Activated naive CD4-positive, alpha-beta T cell treated with anti-CD3 and anti-CD28 coated beads, Interleukin-2, amount 50 U/mL, for 16 hours (primary cell): ENCODE results near the gene SPAG16.

Experiments
- DNase-seq: peaks from one replicate; pipeline ENCODE4 v3.0.0-alpha.2; 2020

Gene SPAG16

DNA sequence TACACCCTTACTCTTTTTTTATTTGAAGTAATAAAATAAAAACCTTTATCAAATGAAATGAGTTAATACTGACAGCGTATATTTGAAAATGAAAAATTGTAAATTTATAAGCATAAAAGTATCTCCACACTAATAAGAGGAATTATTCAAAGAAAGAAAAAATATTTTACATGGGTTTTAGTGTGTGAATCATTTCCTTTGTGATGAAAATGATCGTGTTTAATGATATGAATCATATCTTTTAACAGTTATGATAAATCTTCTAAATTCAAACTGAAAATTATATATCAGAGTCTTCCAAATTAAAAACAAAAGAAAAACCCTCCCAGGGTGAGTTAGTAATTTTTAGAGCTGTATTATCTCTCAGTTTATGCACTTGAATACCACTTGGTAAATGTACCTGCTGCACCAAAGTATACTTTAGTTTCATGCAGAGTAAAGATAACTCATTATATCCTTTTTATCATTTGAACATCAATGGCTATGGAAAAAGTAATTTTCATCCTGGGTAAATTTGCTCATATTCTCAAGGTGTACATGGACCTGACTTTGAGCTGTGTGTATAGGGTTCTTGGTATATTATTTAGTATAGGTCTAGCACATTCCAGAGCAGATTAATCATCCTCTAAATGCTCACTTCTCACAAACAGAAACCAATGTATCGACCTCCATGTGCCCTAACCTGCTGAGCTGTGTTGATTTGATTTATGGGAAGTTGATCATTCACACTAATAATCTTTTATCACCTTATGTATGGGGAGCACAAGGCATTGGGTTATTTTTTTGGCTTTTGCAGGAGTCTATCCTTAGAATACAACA lies 1027.9 kb downstream of the SPAG16 start:
- no peak for DNase-seq

DNA sequence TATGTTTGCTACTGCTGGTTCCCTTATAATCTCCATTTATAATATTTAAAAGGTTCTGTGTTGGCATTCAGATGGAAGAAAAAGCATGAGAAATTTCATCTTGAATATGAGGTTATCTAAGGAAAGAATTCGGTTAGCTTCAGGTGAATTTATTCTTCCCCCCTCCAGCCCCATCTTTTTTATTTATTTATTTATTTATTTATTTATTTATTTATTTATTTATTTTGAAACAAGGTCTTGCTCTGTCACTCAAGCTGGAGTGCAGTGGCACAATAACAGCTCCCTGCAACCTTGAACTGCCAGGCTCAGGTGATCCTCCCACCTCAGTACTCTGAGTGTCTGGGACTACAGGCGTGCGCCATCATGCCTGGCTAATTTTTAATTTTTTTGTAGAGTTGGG lies 1031.1 kb downstream of the SPAG16 start:
- DNase-seq = no peak

DNA sequence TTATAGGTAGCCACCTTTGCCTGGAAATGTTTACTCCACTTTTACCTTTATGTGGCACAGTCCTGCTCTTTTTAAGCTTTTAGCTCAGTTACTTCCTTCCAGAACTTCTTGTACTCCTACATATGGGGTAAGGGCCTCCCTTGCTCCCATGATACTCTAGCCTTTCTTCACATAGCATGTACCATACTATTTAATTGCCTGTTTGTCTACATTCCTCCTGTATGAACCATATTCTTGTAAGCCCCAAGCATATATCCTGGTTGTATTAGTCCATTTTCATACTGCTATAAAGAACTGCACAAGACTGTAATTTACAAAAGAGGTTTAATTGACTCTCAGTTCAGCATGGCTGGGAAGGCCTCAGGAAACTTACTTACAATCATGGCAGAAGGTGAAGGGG lies 1035.9 kb downstream of the SPAG16 start:
- no peak for DNase-seq

DNA sequence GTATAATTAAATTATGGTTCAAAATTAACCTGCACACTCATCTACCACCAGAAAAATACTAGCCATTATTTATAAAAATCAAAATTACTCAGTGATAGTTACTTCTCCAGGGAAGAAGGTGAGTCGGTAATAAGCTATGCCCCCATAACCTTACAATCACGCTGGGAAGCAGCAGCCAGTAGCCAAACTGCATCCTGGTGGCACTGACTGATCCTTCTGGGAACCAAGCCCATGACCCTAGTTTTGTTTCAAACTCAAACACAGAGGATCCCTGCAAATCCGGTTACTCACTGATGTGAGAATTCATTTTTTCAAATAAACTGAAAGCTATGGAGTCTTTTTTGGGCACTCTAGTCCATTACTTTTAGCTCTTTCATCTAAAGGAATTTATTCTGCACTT lies 1038.4 kb downstream of the SPAG16 start:
- DNase-seq = no peak

DNA sequence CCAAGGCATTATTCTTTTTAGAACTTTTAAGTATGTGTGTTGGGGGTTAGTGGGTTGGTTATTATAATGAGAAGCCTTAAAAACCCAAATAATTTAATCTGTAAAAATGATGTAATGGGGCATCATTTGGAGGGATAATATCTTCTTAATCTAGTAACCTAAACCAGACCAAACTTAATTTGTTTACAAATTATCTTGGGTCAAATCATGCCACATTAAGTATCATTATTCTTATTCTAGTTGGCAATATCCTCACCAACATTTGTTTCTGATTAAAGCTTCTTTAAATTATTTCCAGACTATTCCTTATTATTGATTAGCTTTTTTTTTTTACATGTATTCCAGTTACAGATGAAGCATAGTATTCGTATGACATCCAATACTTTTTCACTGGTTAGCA lies 1041.1 kb downstream of the SPAG16 start:
- no peak for DNase-seq

DNA sequence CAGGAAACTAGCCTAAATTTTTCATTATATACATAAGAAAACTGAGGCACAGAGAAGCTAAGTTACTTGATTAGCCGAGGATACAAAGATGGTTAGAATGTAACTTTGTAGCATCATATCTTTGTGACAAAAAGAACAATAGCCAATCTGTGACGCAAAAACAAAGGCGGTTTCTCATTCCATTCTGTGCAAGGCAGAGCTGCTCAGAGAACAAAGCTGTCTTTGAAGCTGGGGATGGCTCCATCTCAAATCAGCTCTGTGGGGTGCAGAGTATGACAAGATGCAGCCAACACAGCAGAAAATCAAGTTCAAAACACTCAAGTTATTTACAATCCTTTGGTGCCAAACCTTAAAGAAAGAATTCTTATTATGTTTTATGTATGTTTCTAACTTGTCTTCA lies 1044.7 kb downstream of the SPAG16 start:
- no peak for DNase-seq

DNA sequence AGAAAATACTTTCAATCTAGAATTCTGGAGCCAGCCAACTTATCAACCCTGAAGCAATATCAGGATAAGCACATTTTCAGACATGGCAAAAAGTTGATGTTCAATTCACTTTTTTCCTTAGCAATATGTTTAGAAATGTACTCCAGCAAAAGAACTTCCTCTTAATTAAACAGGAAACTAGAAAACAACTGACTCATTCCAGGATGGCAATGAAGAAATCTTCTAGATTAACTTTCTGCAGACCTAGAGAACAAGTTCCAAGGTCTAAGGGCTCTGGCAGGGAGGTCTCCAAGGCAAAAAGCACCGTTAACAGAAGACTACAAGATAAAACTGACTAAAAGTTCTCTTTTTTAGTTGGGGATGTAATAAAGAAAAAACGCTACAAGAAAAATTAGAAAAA lies 1057.4 kb downstream of the SPAG16 start:
- DNase-seq = no peak

DNA sequence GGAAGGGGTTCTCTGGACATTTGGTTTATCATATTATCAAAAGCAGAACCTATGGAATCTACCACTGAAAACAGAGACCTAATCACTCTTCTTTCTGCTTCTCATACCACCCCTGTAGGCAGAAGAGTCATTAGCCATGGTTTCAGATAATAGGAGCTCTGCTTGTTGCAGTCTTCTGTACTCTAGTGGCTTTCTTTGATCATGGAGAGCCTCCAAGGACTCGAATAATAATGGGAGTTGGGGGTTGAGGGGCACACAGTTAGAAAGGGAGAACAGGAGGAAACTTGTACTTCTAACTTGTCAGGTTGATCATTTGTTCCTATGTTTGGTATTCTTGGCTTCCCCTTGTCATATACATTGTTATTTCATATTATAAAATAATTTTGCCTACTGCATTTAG lies 1074.2 kb downstream of the SPAG16 start:
- DNase-seq = no peak

DNA sequence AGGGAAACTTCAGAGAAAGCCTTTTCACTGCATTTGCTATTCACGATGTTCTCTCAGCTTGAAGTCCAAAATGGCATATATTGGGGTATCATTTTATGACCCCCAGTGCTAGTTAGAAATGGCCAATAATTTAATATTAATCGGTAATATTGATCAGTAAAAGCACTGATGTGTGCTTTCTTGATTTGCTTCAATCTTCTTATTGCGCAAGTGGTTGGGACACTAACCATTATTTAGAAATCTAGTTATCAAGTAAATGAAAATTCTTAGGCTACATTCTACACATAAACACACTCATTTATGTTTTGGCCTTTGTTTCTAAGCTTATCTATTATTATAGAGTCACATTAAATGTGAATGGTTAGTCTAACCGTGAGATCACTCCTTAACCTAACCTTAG lies 1076.9 kb downstream of the SPAG16 start:
- DNase-seq = no peak

DNA sequence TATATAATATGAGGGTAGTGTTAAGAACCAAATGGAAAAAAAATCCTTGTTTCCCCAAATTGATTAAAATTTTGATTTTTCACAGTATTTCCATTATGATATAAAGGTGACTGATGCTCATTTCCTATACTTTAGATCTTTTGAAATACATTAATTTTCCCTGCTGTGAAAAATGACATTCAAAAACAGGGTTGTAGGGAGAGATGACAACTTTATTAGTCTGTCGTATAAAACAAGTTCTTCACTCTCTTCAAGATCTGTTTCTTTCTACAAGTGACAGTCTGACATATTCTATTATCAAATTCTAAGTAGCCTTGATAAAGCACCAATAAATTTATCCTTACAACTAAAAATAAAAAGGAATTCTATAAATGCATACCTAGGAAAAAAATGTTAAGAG lies 1081.3 kb downstream of the SPAG16 start:
- DNase-seq = no peak

DNA sequence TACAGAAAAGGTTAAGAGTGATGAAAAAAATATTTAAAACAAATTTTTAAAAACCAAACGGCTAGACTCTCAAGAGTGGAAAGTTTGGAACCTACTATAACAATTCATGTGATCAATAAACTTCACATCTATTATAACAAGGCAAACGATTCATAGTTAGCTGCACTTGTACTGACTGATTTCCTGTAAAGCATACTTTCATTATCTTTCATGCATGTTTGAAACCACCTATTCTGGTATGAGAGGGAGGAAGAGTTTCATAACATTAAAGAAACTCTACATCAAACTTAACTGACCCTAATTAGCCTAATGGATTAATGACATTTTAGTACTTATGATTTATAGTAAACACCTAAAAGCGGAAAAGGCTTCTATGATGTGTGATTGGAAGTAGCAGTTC lies 1082.9 kb downstream of the SPAG16 start:
- no peak for DNase-seq

DNA sequence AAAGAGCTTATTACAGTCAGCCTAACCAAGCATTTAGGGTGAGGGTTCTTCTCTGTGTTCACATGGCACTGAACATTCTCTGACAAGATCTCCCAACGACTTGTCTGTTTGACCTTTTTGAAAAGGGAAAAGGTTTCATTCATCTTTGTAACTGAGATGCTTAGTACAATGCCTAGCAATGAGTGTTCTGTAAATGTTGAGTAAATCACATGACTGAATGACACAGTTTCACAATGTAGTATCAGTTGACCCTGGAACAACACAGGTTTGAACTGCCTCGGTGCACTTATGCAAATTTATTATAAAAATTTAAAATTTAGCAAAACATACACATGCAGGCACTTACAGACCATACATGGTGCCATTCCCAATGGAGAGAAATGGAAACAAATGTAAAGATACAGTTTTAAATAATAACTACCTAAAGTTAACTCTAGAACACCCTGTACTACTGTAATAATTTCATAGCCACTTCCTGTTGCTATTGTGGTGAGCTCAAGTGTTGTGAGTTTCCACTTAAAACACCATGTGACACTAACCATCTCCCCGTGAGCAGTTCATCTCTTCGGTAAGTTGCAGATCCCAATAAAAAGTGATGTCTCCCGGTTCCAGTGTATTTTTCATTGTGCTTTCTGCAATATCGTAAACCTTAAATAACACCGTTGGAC lies 1092.5 kb downstream of the SPAG16 start:
- no peak for DNase-seq

DNA sequence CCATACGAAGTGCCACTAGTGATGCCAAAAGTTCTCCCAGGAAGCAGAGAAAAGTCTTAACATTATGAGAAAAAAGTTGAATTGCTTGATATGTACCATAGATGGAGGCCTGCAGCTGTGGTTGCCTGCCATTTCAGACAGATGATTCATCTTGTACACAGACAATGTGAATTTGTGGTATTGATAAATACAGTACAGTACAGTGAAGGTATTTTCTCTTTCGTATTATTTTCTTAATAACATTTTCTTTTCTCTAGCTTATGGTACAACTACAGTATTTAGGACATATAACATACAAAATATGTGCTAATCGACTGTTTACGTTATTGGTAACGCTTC lies 1093.0 kb downstream of the SPAG16 start:
- no peak for DNase-seq

DNA sequence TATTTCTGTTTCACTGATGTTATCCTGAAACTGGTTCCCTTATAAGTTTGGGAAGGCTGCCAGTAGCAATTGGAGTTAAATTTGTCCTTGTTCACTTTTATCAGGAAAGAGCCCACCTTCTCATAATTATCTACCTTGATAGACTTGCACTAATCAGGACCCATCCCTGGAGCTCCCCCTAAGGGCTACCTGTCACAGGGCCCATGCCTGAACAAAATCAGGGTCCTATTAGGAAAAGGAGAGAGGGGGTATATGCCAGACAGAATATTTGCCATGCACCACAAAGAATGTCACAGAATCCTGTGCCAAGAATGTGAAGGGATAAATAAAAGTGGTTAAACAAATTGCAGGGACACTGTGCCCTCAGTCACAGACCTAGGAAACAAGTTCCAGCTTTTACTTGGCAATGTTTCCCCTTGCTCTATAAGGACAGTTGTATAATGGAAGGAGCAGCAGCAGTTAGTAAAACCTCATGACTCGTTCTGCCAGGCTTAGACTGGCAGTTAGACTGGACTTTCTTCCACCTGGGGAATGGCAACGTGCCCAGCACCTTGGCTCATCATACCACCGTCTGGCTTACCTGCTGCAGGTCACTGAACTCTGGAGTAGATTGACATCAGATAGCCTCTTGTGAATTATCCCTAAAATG lies 1094.3 kb downstream of the SPAG16 start:
- DNase-seq = no peak

DNA sequence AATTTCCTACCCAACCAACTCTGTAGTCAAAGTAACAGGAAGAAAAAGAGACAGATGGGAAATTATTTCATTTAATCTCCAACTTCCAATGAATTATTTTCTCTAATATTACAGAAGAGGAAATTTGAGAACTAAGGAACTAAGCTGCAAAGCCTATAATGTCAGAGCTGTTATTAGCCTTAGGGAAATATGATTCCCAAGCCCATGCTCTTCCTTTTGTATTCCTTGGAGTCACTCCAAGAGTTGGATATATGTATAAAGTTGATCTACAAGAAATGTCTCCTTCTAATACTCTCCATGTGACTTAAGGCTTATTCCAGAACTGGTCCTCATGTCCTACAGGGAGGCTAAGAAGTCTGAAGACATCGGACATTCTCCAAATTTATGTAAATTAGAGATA lies 1095.0 kb downstream of the SPAG16 start:
- no peak for DNase-seq

DNA sequence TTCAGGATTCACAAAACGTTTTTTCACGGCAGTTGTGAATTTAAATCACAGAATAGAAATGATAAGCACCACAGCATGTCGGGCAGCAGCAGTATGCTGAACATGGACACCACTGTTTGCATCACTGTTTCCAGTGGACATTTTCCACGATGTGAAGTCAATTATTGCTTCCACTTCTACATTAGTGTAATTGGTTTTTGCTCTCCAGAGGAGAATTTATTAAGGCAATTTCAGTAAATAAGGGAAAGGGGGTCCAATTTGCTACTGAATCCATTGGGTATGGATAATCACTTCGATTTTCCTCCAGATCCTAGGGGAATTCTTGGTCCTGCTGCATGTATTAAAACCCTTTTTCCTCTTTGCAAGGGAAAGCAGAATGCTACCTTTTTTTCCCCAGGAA lies 1096.4 kb downstream of the SPAG16 start:
- no peak for DNase-seq

DNA sequence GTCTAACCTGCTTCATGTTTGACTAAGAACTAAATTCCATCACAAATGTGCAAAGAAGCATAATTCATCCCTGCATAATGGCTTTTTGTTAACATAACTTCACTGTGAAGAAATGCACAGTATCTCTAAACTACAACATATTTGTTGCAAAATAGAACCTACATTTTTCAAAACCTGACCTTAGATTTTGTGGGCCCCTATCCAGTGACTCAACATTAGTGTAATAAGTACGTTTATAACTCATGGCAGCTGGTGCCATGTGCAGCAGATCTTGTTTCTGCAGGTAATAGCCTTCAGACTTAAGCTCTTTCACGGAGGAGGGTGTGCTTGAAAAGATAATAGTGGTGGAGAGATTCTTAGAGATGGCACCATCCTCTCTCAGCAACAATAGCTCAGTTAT lies 1098.0 kb downstream of the SPAG16 start:
- DNase-seq = no peak

DNA sequence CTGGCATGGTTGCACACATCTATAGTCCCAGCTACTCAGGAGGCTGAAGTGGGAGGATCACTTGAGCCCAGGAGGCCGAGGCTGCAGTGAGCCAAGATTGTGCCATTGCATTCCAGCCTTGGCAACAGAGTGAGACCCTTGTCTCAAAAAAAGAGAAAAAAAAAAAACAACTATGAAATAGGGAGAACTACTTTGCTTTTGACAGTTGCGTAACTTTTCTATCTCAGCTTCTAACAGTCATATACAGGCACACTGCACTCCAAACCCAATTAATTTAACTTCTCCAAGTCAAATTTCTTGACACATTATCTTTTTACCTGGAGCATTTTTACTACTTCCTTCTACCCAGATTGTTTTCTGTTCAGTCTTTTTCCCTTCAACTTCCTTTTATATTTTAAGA lies 1102.5 kb downstream of the SPAG16 start:
- DNase-seq = no peak

DNA sequence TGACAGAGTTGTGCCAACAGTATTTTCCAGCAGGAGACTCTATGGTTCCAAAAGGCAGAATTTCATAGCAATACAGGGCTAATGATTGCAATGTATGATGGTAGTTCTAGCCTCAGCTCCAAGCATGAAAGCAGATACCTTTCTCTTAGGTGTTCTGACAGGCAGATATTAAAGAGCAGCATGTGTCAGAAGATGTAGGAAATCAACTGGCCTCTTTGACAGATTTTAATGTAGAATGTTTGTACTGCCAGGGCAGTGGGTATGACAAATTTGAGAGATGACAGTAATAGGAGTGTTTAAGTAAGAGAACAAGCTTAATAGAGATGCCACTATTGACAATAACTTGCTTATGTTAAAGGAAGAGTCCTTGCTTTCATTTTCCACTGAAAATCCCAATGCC lies 1105.1 kb downstream of the SPAG16 start:
- no peak for DNase-seq

DNA sequence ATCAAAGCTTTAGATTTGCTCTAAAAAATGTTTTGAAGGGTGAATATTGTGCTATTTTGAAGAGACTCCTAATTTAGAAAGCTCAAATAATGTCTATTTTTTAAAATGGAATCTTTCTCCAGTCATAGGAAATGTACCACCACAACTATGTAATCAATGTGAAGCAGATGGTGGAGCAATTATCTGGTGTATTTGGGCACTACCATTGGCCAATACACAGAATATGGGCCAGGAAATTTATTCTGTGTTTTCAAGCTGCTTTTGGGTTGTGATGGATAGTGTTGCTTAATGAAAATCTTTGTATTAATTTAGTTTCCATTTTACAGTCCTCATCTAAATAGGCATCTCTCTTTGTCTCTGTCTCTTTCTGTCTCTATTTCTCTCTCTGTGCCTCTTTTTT lies 1109.5 kb downstream of the SPAG16 start:
- no peak for DNase-seq

DNA sequence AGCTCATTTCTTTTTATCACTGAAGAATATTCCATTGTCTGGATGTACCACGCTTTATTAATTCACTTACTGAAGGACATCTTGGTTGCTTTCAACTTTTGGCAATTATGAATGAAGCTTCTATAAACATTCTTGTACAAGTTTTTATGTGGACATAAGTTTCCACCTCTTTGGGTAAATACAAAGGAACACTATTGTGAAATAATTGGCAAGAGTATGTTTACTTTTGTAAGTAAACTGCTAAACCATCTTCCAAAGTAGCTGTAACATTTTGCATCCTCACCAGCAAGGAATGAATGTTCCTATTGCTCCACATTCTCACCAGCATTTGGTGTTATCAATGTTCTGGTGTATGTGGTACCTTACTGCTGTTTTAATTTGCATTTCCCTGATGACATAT lies 1110.8 kb downstream of the SPAG16 start:
- no peak for DNase-seq

DNA sequence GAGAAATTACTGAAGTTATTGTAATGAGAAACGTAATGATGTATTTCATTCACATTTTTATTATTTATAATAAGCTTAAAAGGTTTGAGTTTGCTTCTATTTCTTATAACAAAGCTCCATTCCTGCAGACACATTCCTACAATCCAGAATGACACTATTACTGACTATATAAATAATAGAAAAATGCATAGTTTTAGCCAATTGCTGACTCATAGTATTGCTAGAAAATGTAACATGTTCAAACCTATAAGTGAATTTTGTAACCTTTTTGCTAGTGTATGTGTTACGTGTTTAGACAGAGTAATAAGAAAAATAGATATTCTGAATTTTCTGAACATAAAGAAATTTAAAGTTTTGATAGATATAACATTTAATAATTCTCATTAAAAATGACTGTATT lies 1117.3 kb downstream of the SPAG16 start:
- DNase-seq = no peak

DNA sequence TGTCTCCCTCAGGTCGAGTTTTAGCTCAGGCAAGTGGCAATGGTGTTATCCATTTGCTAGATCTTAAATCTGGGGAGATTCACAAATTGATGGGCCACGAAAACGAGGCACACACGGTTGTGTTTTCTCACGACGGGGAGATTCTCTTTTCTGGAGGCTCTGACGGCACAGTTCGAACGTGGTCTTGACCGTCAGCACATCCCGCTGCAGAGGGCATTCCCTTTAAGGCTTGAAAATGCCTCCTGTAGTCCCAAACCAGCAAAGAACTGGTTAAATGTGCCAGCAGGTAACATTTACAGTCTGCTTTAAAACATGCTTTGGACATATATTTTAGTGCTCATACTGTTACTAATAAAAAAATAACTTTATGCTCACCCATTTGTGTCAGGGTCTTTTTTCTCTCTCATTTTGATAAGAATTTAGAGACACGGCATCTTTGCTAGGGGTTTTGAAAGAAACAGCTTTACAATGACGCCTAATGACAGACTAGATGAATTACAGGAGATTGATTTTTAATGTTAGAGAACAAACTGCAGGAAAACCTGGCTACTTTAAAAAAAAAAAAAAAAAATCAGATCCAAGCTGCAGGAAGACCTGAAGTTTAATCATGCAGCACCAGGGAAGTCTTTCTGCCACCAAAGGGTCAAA lies 1126.0 kb downstream of the SPAG16 start:
- DNase-seq = no peak
